Activated naive CD4-positive, alpha-beta T cell (primary cell): ENCODE results near the gene GPR3.

Source experiments
- DNase-seq, 4 experiments: peaks; one replicate each; lab custom pipeline; 2025; lab: John Stamatoyannopoulos, UW

The GPR3 gene

DNA sequence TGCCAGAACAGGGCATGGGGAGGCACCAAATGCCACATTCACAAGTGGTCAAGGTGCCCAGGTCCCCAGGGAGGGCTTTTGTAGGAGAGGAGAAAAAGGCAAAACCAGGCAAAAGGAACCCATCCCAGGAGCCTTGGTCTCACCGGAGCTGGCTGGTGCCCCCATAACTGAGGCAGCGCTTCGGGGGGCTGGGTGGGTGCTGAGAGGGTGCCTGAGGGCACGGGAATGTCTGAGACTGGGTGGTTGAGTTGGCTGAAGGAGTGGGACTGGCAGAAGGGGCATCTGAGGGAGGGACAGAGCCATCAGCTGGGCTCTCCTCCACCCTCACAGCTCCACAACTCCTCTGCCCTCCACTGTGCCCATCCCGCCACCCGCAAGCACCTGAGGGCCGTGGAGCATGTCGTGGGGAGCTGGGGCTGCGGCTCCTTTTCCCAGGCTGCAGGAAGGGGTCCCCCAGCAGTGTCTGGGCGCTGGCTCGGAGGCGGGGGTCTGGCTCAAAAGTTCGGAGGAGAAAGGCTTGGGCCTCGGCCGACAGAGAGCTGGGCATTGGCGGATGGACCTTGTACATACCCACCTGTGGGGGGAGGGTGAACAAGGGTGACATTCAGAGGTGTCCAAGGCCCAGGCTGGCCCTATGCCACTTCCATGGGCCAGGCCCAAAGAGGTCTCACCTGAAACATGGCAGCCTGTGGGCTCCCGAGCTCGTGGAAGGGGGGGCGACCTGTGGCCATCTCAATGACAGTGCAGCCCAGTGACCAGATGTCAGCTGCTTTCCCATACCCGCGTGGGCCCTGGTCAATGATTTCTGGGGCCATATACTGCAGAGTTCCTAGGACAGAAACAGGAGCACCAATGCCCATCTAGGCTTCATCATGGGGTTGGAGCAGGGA lies 34.1 kb upstream of the GPR3 start:
- DNase-seq = no peak

DNA sequence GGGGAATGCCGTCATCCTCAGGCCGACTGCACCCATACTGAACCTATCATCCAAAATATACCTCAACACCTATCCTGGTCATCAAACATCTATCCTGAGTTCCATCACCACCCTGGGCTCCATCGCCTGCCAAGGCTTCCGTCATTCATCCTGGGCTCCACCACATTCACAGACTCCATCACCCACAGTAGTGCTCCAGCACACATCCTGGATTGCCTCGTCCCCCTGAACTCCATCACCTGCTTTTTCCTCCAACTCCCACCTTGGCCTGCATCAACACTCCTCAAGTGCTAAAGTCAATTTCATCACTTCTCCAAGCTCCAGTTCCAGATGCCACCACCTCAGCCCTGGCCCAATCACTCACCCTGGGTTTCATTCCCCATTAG lies 33.5 kb upstream of the GPR3 start:
- DNase-seq = no peak

DNA sequence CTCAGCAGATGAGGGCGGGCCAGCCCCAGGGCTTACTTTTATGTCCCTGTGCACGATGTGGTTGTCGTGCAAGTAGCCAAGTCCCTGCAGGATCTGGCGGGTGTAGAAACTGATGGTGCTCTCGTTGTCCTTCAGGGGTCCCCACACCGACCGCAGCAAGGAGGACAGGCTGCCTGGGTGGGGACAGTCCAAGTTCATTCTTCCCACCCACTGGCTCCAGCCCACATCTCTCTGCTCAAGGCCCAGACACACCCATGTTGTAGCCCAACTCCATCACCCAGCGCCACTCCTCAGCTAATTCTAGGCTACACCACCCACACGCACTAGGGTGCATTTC lies 32.6 kb upstream of the GPR3 start:
- DNase-seq = no peak

DNA sequence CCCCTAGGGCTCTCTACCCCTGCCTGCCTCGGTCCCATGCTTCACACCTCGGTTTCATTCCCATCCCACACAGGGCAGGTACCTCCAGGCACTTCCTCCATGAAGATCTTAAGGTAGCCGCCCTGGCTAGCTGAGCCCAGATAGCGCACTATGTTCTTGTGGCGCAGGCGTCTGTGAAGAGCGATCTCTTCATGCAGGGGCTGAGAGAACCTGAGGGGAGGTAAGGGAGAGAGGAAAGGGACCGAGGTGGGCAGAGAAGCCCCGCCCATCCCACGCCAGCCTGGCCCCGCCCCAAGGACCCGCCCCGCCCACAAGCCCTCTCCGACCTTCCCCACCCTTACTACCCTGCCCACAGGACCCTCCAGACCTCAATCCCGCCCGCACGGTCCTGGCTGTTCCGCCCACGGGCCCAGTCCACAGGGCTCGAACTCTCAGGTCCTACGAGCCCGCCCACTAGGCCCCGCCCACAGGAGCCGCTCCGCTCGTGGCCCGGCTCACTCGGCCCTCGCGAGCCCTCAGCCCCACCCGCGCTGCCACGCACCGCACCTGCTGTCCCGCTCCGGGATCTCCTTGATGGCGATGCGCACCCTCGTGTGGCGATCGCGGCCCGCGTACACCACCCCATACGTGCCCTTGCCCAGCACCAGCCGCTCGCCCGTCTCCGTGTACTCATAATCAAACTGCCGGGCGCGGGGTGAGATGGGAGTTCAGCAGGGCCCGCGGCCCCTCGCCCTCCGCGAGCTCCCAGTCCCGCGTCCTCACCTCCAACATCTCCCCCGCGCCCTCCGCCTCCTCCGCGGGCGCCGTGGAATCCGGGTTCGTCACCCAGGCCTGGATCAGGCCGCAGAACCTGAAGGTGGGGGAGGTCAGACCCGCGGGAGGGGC lies 32.0 kb upstream of the GPR3 start:
- DNase-seq = peak in 1 of 4 experiments; percentile 44

DNA sequence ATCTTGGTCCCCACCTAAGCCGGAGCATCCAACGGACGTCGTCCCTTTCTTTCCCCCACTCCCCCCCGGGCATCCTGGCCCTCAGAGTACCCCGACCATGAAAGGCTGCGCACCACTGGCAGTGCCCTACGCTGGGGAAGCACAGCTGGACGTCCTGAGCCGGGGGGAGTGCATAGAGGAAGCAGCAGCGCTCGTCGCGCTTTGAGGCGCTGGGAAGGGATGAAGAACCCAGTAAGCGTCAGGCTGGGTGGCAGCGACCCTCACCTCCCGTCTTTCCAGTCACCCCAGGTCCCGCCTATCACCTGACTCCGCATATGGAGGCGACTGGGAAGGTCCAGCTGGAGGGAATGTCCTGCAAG lies 31.4 kb upstream of the GPR3 start:
- DNase-seq = no peak

DNA sequence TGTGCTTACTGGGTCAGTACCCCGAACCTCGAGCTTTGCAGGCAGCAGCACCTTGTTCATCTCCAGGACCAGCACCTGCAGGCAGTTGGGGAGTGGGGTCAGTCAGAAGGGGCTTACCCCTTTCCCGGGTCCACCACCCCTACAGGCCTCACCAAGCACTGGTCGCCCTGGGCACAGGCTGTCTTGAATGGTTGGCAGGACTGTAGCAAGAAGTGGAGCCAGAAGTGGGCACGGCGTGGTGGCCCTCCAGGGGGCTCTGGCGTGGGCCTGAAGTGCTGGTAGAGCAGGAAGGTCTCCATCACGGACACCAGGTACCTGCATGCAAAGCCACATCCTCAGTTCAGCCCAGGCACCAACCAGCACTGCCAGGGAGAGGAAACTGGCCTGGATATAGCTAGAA lies 30.9 kb upstream of the GPR3 start:
- DNase-seq = no peak

DNA sequence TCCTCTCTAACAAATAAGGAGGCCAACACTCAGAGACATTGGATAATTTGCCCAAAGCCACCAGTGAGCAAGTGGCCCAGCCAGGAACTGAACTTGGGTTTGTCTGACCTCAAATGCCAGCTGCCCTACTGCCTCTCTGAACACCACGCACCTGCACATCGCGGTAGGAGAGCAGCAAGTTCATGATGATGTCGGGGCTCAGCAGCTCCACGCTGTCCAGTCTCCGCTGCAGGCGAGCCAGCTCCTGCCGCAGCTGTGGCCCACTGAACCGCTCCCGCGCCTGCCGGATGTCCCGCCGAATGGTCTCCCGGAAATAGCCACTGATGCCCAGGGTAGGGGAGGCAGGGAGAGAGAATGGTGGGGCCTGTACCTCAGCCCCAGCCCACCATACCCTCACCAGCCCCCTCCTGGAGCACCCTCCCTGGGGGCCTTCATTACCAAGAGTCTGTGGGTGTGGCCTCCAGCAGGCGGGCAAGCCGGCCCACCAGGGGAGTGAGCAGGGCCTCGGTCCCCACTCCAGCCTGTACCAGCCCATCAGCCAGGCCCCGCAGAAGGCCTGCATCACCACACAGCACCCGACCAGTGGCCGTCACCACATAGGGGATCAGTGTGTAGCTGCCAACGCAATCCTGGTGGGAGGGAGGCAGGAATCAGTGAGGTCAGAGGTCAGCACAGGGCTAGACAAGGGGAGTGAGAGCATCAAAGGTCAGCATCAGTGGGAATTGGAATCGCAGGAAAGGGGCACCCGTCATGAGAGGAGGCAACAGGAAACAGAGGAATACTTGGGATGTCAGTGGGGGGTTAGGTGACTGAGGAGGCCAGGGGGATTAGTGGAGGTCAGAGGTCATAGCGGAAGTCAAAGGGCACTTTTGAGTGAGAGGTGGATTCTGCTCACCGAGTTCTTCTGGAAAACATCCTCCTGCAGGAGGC lies 28.4 kb upstream of the GPR3 start:
- no peak for DNase-seq

DNA sequence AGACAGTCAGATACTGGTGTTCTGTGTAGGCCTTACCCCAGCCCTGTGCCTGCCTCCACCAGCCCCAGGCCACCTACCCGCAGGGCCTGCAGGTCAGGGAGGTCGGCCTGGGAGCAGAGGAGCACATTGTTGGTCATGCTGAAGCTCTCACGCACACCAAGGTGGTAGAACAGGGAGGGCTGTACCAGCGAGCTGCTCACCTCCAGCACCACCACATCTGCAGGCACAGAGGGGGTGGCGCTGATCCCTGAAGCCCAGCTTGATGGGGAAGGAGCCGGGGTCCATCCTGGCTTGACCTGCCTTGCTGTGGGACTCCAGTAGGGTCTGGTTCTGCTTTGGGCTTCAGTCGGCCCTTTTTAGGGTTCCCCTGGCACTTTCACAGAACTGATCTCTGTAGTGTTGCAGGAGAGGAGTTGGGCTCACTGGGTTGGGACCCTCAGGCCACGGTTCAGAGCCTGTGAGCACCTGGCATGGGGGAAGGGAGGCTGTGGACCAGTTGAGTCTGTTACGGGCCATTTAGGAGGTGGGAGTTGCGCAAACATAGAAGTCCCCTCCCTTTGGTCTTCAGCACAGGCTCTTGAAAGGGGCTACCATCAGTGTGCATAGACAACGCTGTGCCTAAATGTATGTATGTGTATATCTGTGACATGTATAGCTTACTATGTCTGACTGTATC lies 27.6 kb upstream of the GPR3 start:
- DNase-seq = no peak

DNA sequence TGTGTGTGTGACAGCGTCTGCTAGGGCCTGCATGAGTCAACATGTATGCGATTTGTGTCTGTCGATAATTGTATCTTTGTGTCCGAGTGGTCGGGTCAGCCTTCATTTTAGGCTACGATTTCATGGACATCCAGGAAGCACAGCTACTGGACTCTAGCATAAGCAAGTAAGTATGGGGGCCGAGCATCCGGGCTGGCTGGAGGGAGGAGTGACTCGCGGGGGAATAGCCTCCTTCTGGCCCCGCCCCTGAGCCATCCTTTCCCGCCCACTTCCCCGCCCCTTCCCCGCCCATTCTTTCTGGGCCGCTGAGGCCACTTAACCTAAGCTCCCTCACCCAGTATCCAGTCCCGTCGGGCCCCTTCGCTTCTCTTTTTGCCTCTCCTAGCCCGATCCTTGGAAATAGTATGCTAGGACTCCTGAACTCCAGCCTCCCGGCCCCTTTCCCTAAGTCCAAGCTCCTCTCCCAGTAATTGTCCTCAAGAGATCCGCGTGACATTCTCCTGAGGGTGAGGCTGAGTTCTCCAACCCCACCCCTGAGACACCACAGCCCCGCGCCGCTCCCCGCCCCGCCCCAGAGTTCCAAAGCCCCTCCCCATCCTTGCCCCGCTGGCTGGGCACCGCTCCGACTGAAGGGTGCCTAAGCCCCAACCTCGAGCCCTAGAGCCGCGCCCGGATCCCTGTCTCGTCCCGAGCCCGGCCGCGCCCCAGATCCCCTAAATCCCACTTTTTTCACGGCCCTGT lies 26.9 kb upstream of the GPR3 start:
- peak; percentile 22 to 67 (median 49) for DNase-seq

DNA sequence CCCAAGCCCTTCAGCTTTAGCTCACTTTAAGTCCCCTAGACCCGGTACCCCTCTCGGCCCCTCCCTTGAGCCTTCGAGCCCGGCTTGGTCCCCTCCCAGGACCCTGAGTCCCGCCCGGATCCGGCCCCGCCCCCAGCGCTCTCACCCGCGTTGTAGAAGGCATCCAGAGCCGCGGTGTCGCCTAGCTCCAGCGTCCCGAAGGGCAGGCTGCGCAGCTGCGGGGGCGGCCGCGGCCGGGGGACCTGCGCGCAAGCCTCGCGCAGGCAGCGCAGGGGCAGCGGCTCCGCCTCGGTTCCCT lies 26.4 kb upstream of the GPR3 start:
- DNase-seq = peak; percentile 20 to 53 (median 27)

DNA sequence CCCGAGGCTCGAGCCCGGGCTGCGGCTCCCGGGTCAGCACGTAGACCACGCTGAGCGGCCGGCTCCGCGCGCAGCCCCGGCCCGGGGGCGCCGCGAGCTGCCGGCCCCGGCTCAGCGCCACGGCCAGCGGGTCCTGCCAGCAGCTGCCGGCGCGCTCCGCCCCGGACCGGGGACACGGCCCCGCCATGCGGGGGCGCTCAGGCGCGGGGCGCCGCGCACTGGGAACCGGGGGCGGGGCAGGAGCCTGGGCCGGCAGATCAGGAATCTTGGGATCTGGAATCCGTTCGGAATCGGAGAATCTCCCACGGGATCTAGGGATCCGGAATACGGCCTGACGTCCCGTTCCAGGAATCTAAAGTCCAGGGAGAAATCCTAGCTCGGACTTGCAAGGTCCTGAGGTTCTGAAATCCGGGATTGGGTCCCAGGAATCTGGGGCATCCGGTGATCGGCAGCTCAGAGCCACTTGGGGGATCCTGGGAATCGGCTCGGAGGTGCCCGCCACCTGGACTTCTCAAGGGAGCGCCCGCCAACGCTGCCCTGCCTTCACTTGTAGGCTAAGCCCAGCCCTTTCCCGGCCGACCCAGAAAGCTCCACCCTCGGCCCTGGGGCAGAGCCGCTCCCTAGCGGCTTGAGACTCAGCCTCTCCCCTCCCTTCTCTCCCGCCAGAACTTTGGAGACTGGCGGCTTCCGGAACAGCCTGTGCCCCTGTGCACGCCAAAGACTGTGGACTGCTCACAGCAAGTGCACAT lies 25.8 kb upstream of the GPR3 start, which contains the start of gene MAP3K6:
Gene MAP3K6, minus strand, starts transcription at position 551 of the 749 bp plus-strand sequence. Its CDS starts 364 bp downstream, at position 187.
- DNase-seq = peak in 1 of 4 experiments; percentile 41

DNA sequence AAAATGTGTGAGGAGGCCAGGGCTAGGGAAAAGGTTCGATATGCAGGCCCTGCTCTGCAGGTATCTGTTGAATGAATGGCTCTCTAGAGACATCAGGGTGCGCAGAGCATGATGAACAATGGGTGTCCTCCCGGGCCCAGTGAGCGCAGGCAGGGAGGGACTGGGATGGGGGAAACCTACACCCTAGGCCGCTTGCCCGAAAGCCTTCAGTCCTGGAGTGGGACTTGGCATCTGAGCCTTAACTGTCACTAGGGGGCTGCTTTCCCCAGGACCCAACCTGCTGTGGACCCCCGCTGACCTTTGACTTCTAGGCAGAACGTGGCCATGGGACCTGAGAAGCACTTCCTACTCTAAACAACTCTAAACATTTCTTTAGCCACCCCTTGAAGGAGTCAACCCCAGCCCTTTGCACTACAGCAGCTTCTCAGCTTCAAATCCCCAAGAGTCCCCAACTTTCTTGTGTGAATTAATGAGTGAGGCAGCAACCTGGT lies 25.2 kb upstream of the GPR3 start:
- DNase-seq = no peak

DNA sequence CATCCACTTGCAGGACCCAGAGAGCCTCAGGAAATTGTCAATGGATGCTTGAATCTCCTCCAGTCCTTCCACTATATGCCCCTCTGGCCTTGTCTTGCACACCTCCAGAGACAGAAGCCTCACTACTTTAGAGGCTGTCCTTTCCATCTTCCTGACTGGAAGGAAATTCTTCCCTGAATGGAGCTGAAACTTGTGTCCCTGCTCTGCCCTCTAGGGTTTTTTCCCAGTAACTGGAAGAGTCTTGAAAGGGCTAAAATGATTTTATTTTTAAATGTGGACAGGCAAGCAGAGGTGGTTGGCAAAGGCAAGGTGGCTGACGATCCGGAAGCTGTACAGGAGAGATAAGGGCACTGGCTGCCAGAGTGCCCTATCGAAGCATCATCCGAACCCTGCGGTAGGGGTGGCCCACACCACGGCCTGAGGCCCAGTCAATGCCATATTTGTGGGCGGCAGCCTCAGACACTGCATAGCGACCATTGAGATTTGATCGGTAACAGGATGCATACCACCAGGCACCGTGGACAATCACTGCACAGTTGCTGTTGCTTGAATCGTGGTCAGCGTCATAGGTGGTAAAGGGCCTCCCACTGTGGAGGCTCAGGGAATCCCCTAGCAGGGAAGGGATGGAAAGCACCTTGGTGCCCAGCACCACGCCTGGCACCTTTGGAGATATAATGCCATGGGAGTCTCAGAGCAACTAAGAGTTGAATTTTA lies 23.4 kb upstream of the GPR3 start:
- no peak for DNase-seq

DNA sequence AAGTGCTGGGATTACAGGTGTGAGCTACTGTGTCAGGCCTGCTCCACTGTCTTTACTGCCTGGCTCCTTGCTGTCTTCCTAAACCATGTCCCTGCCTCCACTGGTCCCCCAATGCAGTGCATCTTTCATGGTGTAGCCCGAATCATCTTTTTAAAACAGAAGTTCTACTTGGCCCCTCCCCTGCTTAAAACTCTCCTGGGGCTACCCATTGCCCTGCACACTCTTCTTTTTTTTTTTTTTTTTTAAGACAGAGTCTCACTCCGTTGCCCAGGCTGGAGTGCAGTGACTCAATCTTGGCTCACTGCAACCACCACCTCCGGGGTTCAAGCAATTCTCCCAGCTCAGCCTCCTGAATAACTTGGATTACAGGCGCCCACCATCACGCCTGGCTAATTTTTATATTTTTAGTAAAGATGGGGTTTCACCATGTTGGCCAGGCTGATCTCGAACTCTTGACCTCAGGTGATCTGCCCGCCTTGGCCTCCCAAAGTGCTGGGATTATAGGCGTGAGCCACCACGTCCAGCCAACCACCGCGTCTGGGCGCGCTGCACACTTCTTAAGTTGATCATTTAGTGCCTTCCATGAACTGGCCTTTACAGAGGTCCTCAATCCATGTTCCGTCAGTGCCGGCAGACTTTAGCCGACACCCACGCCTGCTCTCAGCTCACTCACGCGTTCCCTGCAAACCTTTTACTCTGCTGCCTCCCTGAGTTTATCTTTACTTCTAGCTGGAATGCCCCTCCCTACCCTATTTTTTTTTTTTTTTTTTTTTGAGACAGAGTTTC lies 20.2 kb upstream of the GPR3 start:
- DNase-seq = no peak

DNA sequence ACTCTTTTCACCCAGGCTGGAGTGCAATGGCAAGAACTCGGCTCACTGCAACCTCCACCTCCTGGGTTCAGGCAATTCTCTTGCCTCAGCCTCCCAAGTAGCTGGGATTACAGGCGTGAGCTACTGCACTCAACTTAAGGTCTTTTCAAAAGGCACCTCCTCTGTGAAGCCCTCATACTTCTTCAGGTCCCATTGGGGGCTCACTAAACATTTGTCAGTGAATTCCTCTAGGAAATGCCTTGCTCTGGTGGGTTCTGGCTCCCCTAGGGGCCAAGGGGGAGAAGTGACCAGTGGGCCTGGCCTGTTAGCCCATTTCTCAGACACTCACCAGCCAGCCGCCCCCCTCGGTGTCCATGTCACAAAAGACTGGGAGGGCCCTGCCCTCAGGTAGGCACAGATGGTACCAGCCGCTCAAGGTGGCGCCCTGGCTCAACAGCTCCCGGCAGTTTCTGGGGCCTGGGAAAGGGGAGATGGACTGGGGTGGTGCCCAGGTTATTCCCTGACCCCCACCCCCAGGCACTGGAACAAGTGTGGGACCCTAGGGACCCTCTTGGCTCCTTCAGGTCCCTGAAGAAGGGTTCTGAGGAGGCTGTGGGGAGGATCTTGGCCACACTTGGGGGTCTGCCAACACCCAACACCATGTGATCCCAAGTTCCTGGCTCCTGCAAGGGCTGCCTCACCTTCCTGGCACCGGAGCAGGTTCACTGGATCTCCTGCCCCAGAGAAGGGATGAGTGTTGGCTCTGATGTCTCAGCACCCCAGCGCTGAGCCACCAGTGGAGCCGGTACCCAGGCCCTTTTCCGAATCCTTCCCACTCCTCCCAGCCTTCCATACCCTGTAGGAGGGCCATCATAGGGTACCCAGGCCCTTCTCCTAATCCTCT lies 19.4 kb upstream of the GPR3 start:
- no peak for DNase-seq

DNA sequence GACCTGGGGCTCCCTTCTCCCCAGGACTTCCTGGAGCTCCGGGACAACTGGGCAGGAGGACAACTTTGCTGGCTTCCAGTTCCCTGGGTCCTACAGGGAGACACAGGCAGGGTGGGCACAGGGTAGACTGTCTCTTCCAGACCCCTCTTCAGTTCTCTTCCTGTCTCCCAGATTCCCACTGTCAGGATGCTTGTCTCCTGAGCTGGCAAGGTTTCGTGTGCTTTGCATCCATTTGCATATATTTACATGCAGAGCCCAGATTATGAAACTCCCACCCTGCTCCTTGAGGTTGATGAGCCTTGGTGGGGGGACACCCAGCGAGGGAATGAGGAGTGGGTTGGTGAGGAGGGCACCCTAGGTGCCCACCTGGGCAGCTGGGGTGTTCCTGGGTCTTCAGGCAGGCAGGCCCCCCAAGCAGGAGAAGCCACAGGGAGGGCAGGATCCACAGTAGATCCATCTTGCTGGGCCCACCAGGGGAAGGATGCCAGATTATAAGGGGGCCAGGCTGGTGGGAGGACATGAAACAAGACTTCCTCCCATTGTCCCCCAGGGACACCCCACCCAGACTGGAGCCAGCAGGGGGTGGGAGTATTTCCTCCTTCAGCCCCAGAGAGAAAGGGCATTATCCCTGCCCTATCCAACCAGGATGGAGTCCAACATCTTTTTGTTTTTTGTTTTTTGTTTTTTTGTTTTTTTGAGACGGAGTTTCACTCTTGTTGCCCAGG lies 17.9 kb upstream of the GPR3 start, which contains the start of gene FCN3:
Gene FCN3, minus strand, starts transcription at position 463 of the 725 bp plus-strand sequence. Its CDS starts 6 bp downstream, at position 457.
- no peak for DNase-seq
